HepG2 (cell line): ENCODE results near the gene CD109. TPM values are rescaled to one million over a fixed set of nuclear protein-coding genes. Genes with fewer than 3 reads are reported as not detected.

ENCODE experiments used
- CEBPG ChIP-seq: IDR thresholded peaks from 2 replicates; pipeline ENCODE4 v1.6.1; 2016
- ERF ChIP-seq: IDR thresholded peaks from 2 replicates; pipeline ENCODE4 v1.6.1; 2018; ENCODE audit warnings: missing biosample characterization, missing genetic modification reagents
- HNF4A ChIP-seq: sonication (generic); formaldehyde crosslinking; IDR thresholded peaks from 2 replicates; pipeline ENCODE4 v1.4.0; 2020; ENCODE audit warnings: missing genetic modification reagents
- HOXA3 ChIP-seq: sonication (generic); formaldehyde crosslinking; IDR thresholded peaks from 2 replicates; pipeline ENCODE4 v1.5.0; 2020; ENCODE audit warnings: missing genetic modification reagents
- MEIS1 ChIP-seq: sonication (generic); formaldehyde crosslinking; IDR thresholded peaks from 2 replicates; pipeline ENCODE4 v1.9.0; 2021; ENCODE audit warnings: mild to moderate bottlenecking, missing genetic modification reagents, moderate library complexity, borderline replicate concordance
- MXI1 ChIP-seq: IDR thresholded peaks from 3 replicates; pipeline ENCODE4 v1.6.1; 2012; ENCODE audit warnings: low read depth, low read length, inconsistent platforms, borderline replicate concordance
- ZNF136 ChIP-seq: sonication (generic); formaldehyde crosslinking; IDR thresholded peaks from 2 replicates; pipeline ENCODE4 v1.8.1; 2022; ENCODE audit warnings: low read depth, mild to moderate bottlenecking, moderate library complexity, missing genetic modification reagents
- ZNF24 ChIP-seq: fragments of 450-650 bp; IDR thresholded peaks from 2 replicates; pipeline ENCODE4 v1.6.1; 2017; ENCODE audit warnings: antibody characterized with exemption, mild to moderate bottlenecking
- ZNF331 ChIP-seq: sonication (generic); formaldehyde crosslinking; IDR thresholded peaks from 2 replicates; pipeline ENCODE4 v1.4.0; 2020; ENCODE audit warnings: missing genetic modification reagents
- ZNF674 ChIP-seq: sonication (generic); formaldehyde crosslinking; IDR thresholded peaks from 2 replicates; pipeline ENCODE4 v1.5.0; 2020; ENCODE audit warnings: low read depth, mild to moderate bottlenecking, missing genetic modification reagents
- ZSCAN29 ChIP-seq: sonication (generic); formaldehyde crosslinking; conservative IDR thresholded peaks from 2 replicates; pipeline ENCODE4 v1.4.0; 2020; ENCODE audit warnings: mild to moderate bottlenecking, missing genetic modification reagents
- polyA plus RNA-seq, 8 experiments: library from polyadenylated mRNA; depleted of rRNA in 3 of 8; stranded (reverse) in 7 of 8; unstranded in 1 of 8; fragments of >200 nt; fragmentation: Illumina TruSeq in 4 of 8; extraction: Trizol in 4 of 8; gene quantifications; 2 replicates each; pipeline versions ENCODE4 v1.2.1 to v1.2.3, GENCODE V29; 2011 to 2016; ENCODE audit warnings: low read depth in 4 of 8, missing spikeins in 1 of 8, mixed read lengths in 1 of 8; ENCODE audit not compliant: insufficient read depth in 1 of 8
- total RNA-seq, 5 experiments: library from RNA; depleted of rRNA; stranded (reverse); fragments of >200 nt; fragmentation: Illumina TruSeq; extraction: Trizol; gene quantifications; 2 replicates each; pipeline ENCODE4 v1.2.3, GENCODE V29; 2016; ENCODE audit warnings: low read depth in 1 of 5
- TF ChIP-seq, protein P1 (sequence below): sonication (generic); formaldehyde crosslinking; conservative IDR thresholded peaks from 2 replicates; pipeline ENCODE4 v1.4.0; 2020; ENCODE audit warnings: missing genetic modification reagents
- TF ChIP-seq, protein P2 (sequence below), 2 experiments: sonication (generic) in 1 of 2; formaldehyde crosslinking in 1 of 2; IDR thresholded peaks; 2 replicates each; pipeline versions ENCODE4 v1.4.0 to v1.6.1; 2018 to 2020; ENCODE audit warnings: missing genetic modification reagents in 2 of 2, borderline replicate concordance in 1 of 2, low read depth in 1 of 2, mild to moderate bottlenecking in 1 of 2, missing biosample characterization in 1 of 2
- TF ChIP-seq, protein P3 (sequence below): sonication (generic); formaldehyde crosslinking; IDR thresholded peaks from 2 replicates; pipeline ENCODE4 v1.8.1; 2022; ENCODE audit warnings: low read depth, mild to moderate bottlenecking, missing genetic modification reagents
- TF ChIP-seq, protein P4 (sequence below): sonication (generic); formaldehyde crosslinking; IDR thresholded peaks from 2 replicates; pipeline ENCODE4 v1.4.0; 2020; ENCODE audit warnings: missing genetic modification reagents
- TF ChIP-seq, protein P5 (sequence below): IDR thresholded peaks from 2 replicates; pipeline ENCODE4 v1.6.1; 2016

The CD109 gene
- total and polyA plus RNA-seq, 2 of the 13 experiments (the other 11 are each of a cell fraction or from before 2014, with no cell fraction given) = 0.93 to 2.1 TPM

DNA sequence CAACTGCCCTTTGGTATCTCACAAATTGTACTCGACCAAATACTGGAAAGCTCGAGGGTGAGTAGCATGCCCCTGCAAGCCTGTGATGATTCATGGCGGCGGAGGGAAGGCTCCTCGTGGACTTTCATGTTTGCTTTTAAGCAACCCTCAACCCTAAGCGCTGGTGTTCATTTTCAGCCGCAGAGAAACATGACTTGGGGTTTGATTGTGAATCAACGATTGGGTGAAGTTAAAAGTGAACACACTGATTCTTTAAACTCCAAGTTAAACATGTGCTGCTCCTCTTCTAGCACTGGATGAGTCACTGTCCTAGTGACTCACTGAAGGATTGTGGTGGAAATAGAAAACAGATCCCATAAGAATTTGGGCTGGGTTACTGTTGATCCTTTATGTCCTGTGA lies 8.3 kb downstream of the CD109 start (continued):
- TF ChIP-seq ERF (CRISPR knock-in tag) (0 out of 2 replicates have a peak, but pooled peaks have one; percentile 43), HNF4A (CRISPR knock-in tag) (0 out of 2 replicates have a peak, but pooled peaks have one; percentile 11), HOXA3 (CRISPR knock-in tag) (peak; percentile 20; the same call in 1 of the 2 replicates), ZNF136 (0 out of 2 replicates have a peak, but pooled peaks have one; percentile 29), ZSCAN29 (no peak), ZNF24 (no peak), MEIS1 (no peak), ZNF331 (0 out of 2 replicates have a peak, but pooled peaks have one; percentile 13), ZNF674 (CRISPR knock-in tag) (no peak), CEBPG (CRISPR knock-in tag) (0 out of 2 replicates have a peak, but pooled peaks have one; percentile 11), MXI1 (peak; percentile 41; the same call in 1 of the 3 replicates)
- TF ChIP-seq, protein P1, sequence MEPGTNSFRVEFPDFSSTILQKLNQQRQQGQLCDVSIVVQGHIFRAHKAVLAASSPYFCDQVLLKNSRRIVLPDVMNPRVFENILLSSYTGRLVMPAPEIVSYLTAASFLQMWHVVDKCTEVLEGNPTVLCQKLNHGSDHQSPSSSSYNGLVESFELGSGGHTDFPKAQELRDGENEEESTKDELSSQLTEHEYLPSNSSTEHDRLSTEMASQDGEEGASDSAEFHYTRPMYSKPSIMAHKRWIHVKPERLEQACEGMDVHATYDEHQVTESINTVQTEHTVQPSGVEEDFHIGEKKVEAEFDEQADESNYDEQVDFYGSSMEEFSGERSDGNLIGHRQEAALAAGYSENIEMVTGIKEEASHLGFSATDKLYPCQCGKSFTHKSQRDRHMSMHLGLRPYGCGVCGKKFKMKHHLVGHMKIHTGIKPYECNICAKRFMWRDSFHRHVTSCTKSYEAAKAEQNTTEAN (CRISPR knock-in tag) = peak; percentile 42; the same call in 1 of the 2 replicates
- TF ChIP-seq, protein P2, sequence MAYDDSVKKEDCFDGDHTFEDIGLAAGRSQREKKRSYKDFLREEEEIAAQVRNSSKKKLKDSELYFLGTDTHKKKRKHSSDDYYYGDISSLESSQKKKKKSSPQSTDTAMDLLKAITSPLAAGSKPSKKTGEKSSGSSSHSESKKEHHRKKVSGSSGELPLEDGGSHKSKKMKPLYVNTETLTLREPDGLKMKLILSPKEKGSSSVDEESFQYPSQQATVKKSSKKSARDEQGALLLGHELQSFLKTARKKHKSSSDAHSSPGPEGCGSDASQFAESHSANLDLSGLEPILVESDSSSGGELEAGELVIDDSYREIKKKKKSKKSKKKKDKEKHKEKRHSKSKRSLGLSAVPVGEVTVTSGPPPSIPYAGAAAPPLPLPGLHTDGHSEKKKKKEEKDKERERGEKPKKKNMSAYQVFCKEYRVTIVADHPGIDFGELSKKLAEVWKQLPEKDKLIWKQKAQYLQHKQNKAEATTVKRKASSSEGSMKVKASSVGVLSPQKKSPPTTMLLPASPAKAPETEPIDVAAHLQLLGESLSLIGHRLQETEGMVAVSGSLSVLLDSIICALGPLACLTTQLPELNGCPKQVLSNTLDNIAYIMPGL (CRISPR knock-in tag; IDR thresholded peaks at IDR 0.05; ENCODE audit: borderline replicate concordance in 1 of 2, low read depth in 1 of 2) = no peak
- TF ChIP-seq, protein P3, sequence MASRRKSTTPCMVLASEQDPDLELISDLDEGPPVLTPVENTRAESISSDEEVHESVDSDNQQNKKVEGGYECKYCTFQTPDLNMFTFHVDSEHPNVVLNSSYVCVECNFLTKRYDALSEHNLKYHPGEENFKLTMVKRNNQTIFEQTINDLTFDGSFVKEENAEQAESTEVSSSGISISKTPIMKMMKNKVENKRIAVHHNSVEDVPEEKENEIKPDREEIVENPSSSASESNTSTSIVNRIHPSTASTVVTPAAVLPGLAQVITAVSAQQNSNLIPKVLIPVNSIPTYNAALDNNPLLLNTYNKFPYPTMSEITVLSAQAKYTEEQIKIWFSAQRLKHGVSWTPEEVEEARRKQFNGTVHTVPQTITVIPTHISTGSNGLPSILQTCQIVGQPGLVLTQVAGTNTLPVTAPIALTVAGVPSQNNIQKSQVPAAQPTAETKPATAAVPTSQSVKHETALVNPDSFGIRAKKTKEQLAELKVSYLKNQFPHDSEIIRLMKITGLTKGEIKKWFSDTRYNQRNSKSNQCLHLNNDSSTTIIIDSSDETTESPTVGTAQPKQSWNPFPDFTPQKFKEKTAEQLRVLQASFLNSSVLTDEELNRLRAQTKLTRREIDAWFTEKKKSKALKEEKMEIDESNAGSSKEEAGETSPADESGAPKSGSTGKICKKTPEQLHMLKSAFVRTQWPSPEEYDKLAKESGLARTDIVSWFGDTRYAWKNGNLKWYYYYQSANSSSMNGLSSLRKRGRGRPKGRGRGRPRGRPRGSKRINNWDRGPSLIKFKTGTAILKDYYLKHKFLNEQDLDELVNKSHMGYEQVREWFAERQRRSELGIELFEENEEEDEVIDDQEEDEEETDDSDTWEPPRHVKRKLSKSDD (CRISPR knock-in tag) = no peak
- TF ChIP-seq, protein P4, sequence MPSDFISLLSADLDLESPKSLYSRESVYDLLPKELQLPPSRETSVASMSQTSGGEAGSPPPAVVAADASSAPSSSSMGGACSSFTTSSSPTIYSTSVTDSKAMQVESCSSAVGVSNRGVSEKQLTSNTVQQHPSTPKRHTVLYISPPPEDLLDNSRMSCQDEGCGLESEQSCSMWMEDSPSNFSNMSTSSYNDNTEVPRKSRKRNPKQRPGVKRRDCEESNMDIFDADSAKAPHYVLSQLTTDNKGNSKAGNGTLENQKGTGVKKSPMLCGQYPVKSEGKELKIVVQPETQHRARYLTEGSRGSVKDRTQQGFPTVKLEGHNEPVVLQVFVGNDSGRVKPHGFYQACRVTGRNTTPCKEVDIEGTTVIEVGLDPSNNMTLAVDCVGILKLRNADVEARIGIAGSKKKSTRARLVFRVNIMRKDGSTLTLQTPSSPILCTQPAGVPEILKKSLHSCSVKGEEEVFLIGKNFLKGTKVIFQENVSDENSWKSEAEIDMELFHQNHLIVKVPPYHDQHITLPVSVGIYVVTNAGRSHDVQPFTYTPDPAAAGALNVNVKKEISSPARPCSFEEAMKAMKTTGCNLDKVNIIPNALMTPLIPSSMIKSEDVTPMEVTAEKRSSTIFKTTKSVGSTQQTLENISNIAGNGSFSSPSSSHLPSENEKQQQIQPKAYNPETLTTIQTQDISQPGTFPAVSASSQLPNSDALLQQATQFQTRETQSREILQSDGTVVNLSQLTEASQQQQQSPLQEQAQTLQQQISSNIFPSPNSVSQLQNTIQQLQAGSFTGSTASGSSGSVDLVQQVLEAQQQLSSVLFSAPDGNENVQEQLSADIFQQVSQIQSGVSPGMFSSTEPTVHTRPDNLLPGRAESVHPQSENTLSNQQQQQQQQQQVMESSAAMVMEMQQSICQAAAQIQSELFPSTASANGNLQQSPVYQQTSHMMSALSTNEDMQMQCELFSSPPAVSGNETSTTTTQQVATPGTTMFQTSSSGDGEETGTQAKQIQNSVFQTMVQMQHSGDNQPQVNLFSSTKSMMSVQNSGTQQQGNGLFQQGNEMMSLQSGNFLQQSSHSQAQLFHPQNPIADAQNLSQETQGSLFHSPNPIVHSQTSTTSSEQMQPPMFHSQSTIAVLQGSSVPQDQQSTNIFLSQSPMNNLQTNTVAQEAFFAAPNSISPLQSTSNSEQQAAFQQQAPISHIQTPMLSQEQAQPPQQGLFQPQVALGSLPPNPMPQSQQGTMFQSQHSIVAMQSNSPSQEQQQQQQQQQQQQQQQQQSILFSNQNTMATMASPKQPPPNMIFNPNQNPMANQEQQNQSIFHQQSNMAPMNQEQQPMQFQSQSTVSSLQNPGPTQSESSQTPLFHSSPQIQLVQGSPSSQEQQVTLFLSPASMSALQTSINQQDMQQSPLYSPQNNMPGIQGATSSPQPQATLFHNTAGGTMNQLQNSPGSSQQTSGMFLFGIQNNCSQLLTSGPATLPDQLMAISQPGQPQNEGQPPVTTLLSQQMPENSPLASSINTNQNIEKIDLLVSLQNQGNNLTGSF (CRISPR knock-in tag) = no peak
- TF ChIP-seq, protein P5, sequence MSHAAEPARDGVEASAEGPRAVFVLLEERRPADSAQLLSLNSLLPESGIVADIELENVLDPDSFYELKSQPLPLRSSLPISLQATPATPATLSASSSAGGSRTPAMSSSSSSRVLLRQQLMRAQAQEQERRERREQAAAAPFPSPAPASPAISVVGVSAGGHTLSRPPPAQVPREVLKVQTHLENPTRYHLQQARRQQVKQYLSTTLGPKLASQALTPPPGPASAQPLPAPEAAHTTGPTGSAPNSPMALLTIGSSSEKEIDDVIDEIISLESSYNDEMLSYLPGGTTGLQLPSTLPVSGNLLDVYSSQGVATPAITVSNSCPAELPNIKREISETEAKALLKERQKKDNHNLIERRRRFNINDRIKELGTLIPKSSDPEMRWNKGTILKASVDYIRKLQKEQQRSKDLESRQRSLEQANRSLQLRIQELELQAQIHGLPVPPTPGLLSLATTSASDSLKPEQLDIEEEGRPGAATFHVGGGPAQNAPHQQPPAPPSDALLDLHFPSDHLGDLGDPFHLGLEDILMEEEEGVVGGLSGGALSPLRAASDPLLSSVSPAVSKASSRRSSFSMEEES = 0 out of 2 replicates have a peak, but pooled peaks have one; percentile 33
